HG02642 (cell line): ENCODE measurements around the gene NUCB2.

Experiments
- ATAC-seq: cut with Tn5 transposase; IDR thresholded peaks from one replicate; pipeline ENCODE4 v1.9.1; 2021; ENCODE audit warnings: mild to moderate bottlenecking; ENCODE audit not compliant: unreplicated experiment, poor library complexity

Gene NUCB2

GRCh38 chr11:17378655-17379054 is 102.1 kb downstream of the NUCB2 start:
- no peak for ATAC-seq

- ATAC-seq, result no peak
Observed at GRCh38 chr11:17379383-17380180, 103.0 kb downstream of the NUCB2 start.

- no peak for ATAC-seq
Observed at GRCh38 chr11:17381156-17381555, 104.6 kb downstream of the NUCB2 start.
